Aorta (tissue), 5 donors: ENCODE results near the gene EML1. TPM values are rescaled to one million over a fixed set of nuclear protein-coding genes. Genes with fewer than 3 reads are reported as not detected.

Experiments
- ATAC-seq: fragments of 200-7000 bp; cut with Tn5 transposase; one replicate; pipeline ENCODE4 v1.9.1; 2022; ENCODE audit warnings: moderate library complexity; ENCODE audit not compliant: low FRiP score
- DNase-seq, 2 donors: peaks; one replicate each; pipeline ENCODE4 v3.0.0-alpha.2; 2020
- H3K27ac ChIP-seq, 2 donors: one replicate each; pipeline ENCODE4 v1.5.1; 2013; ENCODE audit warnings: low read length in 2 of 2, mild to moderate bottlenecking in 2 of 2, moderate library complexity in 2 of 2, control low read depth in 1 of 2, inconsistent platforms in 1 of 2, low read depth in 1 of 2
- H3K27me3 ChIP-seq, 2 donors: one replicate each; pipeline ENCODE4 v1.6.1; 2013; ENCODE audit warnings: control low read depth in 1 of 2, low read length in 1 of 2, mild to moderate bottlenecking in 1 of 2, moderate library complexity in 1 of 2; ENCODE audit not compliant: insufficient read depth in 2 of 2, control insufficient read depth in 1 of 2
- H3K36me3 ChIP-seq, 2 donors: one replicate each; pipeline ENCODE4 v1.6.1; 2013; ENCODE audit warnings: control low read depth in 1 of 2, low read length in 1 of 2, mild to moderate bottlenecking in 1 of 2; ENCODE audit not compliant: insufficient read depth in 2 of 2, control insufficient read depth in 1 of 2
- H3K4me1 ChIP-seq, 2 donors: one replicate each; pipeline ENCODE4 v1.6.1; 2013; ENCODE audit warnings: low read length in 2 of 2, control low read depth in 1 of 2, mild to moderate bottlenecking in 1 of 2, moderate library complexity in 1 of 2; ENCODE audit not compliant: insufficient read depth in 2 of 2, control insufficient read depth in 1 of 2
- H3K4me3 ChIP-seq, 2 donors: one replicate each; pipeline ENCODE4 v1.5.1; 2013; ENCODE audit warnings: low read length in 2 of 2, control low read depth in 1 of 2, mild to moderate bottlenecking in 1 of 2
- H3K9me3 ChIP-seq: one replicate; pipeline ENCODE4 v1.6.1; 2013; ENCODE audit warnings: mild to moderate bottlenecking, low read length; ENCODE audit not compliant: control insufficient read depth
- WGBS, 2 donors: extraction: QIAGEN DNeasy Blood & Tissue Kit; methylation state at CpG; one replicate each; pipeline ENCODE4 v1.1.7; 2013; 5-methylcytosine and 5-hydroxymethylcytosine counted together
- intact Hi-C, 2 donors: fragments of 100-400 bp; cut with DNase I; formaldehyde crosslinking; loops; one replicate each; pipeline versions ENCODE4 v1.14.2 to v1.15.0; 2022
- polyA plus RNA-seq, 2 donors: library from polyadenylated mRNA; stranded (reverse); fragments of 200-250 nt; gene quantifications; one replicate each; pipeline ENCODE4 v1.2.3, GENCODE V29; 2013
- total RNA-seq, 2 donors: library from RNA; stranded (reverse); fragmentation: NEBNext Ultra II Directional; extraction: Animal tissue kit (Norgen Biotek cat#: 25700); gene quantifications; one replicate each; pipeline ENCODE4 v1.2.1, GENCODE V29; 2021
- donor health status: healthy with polysubstance abuse.
- donor health status: Bipolar disorder and iron deficiency.
- donor health status: DM: no; HTN: no; CAD: no.
- donor health status: DM: no; HTN: no; CAD: no.
- donor health status: DM: yes; HTN: yes; CAD: no.

EML1 gene
- total and polyA plus RNA-seq, 4 donors: 4.8 to 62.0 (median 36.6) TPM

GRCh38 chr14:99981806-99982205 is 188.6 kb downstream of the EML1 start:
- DNase-seq: no peak
- ATAC-seq: no peak

GRCh38 chr14:99982537-99983250 is 189.5 kb downstream of the EML1 start:
- DNase-seq: no peak
- 14 to 18% methylated on average over 5 of the region's 5 CpGs for WGBS, 2 donors
- Histone ChIP-seq H3K4me1 (no peaks in the 10 kb centered on the region), H3K9me3 (no peaks in the 10 kb centered on the region), H3K27me3 (no peaks in the 10 kb centered on the region), H3K27ac (no peak overlapping the region), H3K36me3 (no peaks in the 10 kb centered on the region), H3K4me3 (peak overlapping the region in 1 of 2 donors; percentile 28)
- intact Hi-C loops: loop anchor here (2.0 to 10.0 kb wide), 5 partner anchors 122 to 395 kb away; partner anchors contain the start of gene WDR25 (in 2 of the 2)
- peak; percentile 92 for ATAC-seq

More at GRCh38 chr14:99981806-99982205, 188.6 kb downstream of the EML1 start:
- Histone ChIP-seq H3K9me3 (no peaks in the 10 kb centered on the region), H3K27me3 (no peaks in the 10 kb centered on the region), H3K4me3 (no peak overlapping the region), H3K4me1 (no peaks in the 10 kb centered on the region), H3K27ac (no peak overlapping the region), H3K36me3 (no peaks in the 10 kb centered on the region)
- intact Hi-C loops: loop anchor here (2.0 to 10.0 kb wide), 5 partner anchors 123 to 395 kb away; partner anchors contain the start of gene WDR25 (in 2 of the 2)
- 83 to 84% methylated on average over 5 of the region's 5 CpGs for WGBS, 2 donors

DNA sequence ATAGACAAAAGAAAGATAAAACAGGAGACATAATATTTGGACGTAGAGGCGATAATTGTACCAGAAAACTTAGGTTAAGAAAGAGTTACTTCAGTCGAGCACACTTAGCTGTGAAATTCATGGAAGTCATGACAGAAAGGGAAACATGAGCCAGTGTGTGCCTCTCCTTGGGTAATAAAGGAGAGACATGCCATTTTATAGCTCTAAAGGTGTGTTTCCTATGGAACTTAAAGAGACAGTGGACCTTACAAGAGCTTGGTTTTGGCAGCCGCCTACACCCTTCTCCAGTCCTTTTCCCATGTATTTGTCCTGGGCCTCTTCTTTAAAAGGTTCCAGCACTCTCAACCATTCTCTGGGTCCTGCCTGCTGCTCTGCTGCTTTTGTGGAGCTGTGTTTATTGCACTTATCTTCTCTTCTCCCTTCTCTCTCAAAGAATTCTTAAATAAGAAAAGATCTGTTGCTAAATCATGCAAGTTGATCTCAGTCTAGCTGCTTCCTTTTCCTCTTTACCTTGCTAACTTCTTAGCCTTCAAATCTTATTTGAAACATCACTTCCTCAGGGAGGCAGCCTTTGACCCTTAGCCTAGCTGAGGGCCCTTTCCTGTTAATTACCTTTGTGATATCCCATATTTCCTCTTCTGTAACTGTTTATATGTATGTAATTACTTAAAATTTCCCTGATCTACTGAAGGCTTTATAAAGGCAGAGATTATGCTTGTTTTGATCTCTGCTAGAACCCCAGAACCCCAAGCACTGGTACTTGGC is 190.2 kb downstream of the EML1 start:
- DNase-seq (no peak), ATAC-seq (no peak)
- Histone ChIP-seq H3K4me1 (no peaks in the 10 kb centered on the region), H3K27me3 (no peaks in the 10 kb centered on the region), H3K36me3 (no peaks in the 10 kb centered on the region), H3K4me3 (no peak overlapping the region), H3K27ac (no peak overlapping the region), H3K9me3 (no peaks in the 10 kb centered on the region)
- 81 to 83% methylated on average over 4 of the region's 4 CpGs for whole genome bisulfite sequencing, 2 donors
- intact Hi-C loops: loop anchor here (2.0 to 10.0 kb wide), 5 partner anchors 121 to 394 kb away; partner anchors contain the start of gene WDR25 (in 2 of the 2)

DNA sequence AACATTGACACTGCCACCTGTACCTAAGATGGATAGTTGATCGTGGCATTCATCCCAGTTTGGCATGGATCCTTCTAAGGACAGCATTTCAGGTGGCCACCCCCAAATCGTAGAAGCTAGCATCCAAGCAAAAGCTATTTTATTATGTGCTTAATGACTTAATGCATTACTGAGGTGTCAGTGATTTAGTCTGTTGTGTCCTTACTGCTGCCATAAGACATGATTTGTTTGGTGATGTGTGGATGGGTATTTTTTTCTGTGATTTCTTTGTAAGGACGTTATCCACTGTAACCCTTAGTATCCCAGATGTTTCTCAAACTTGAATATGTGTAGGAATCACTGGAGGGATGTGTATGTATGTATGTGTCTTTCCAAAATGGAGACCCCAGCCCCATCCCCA is 190.8 kb downstream of the EML1 start:
- ATAC-seq (no peak), DNase-seq (no peak)
- Histone ChIP-seq H3K36me3 (no peaks in the 10 kb centered on the region), H3K27ac (no peak overlapping the region), H3K4me3 (no peak overlapping the region), H3K9me3 (no peaks in the 10 kb centered on the region), H3K4me1 (no peaks in the 10 kb centered on the region), H3K27me3 (no peaks in the 10 kb centered on the region)
- intact Hi-C loops: loop anchor here (5.0 to 10.0 kb wide), 2 partner anchors 391 to 393 kb away; partner anchors contain the start of gene WDR25 (in 2 of the 2)
- 65 to 71% methylated on average over 3 of the region's 3 CpGs for WGBS, 2 donors

DNA sequence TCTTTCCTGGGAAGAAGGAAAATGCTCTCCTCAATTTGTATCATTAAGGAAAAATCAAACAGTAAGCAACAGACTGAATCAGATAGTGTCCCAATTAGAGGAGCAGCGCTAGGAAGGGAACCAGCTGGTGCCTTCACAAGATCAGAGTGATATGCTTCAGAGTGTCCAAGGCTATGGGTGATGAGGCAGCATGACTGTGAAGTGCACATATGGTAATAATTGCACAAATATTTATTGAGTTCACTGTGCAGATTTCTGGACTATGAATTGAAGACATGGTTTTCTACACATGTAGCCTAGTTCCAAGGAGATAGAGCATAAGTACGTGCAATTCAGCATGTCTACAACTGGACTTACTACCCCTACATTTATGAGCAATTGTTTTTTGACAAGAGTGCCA is 193.2 kb downstream of the EML1 start:
- no peak for ATAC-seq
- no peak overlapping the region for H3K27ac ChIP-seq
- no peaks in the 10 kb centered on the region for H3K27me3 ChIP-seq
- 97% methylated on average over 2 of the region's 2 CpGs for WGBS, 2 donors
- intact Hi-C loops: loop anchor here in 1 of 2 donors (10.0 kb wide), 1 partner anchor 388 kb away; the partner anchor contains the start of gene WDR25
- H3K36me3 ChIP-seq: no peaks in the 10 kb centered on the region
- DNase-seq: no peak
- H3K4me3 ChIP-seq: no peak overlapping the region
- no peaks in the 10 kb centered on the region for H3K4me1 ChIP-seq
- no peaks in the 10 kb centered on the region for H3K9me3 ChIP-seq

GRCh38 chr14:99989032-99989431 is 195.8 kb downstream of the EML1 start:
- intact Hi-C loops: loop anchor here in 1 of 2 donors (10.0 kb wide), 1 partner anchor 386 kb away; the partner anchor contains the start of gene WDR25

GRCh38 chr14:99990268-99991170 is 197.3 kb downstream of the EML1 start:
- Histone ChIP-seq H3K4me3 (no peak overlapping the region), H3K27me3 (no peaks in the 10 kb centered on the region), H3K4me1 (no peaks in the 10 kb centered on the region), H3K27ac (no peak overlapping the region), H3K36me3 (no peaks in the 10 kb centered on the region), H3K9me3 (no peaks in the 10 kb centered on the region)
- 78 to 84% methylated on average over 7 of the region's 7 CpGs for WGBS, 2 donors
- DNase-seq (no peak), ATAC-seq (no peak)
- intact Hi-C loops: no loop called here

More at GRCh38 chr14:99989032-99989431, 195.8 kb downstream of the EML1 start:
- Histone ChIP-seq H3K27me3 (no peaks in the 10 kb centered on the region), H3K36me3 (no peaks in the 10 kb centered on the region), H3K9me3 (no peaks in the 10 kb centered on the region), H3K4me1 (no peaks in the 10 kb centered on the region), H3K4me3 (no peak overlapping the region), H3K27ac (no peak overlapping the region)
- 90 to 94% methylated on average over 3 of the region's 3 CpGs for WGBS, 2 donors
- no peak for DNase-seq
- ATAC-seq: no peak

DNA sequence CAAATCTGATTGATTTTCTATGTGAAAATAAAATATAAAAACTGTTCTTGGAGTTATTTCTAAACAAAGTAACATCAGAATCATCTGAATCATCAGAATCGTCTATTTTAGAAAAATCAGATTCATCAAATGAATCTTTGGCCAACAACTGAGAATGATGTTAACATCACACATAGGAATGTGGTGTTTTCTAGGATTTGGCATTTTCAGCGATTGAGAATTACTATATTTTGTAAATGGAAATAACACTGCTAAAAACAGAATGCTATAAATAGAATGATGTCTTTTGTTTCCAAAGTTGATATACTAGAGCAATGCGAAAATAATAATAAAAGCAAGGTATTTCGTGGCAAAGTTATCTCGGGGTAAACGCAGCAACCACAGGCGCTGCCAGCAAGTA is 198.1 kb downstream of the EML1 start:
- H3K27ac ChIP-seq: no peak overlapping the region
- no peaks in the 10 kb centered on the region for H3K36me3 ChIP-seq
- no peaks in the 10 kb centered on the region for H3K27me3 ChIP-seq
- no peak for DNase-seq
- H3K4me3 ChIP-seq: no peak overlapping the region
- no peaks in the 10 kb centered on the region for H3K4me1 ChIP-seq
- no peaks in the 10 kb centered on the region for H3K9me3 ChIP-seq
- intact Hi-C loops: no loop called here
- ATAC-seq: no peak
- WGBS, 2 donors: 58% methylated on average over 7 of the region's 7 CpGs
